ENCODE data around the gene UNCX. TPM values are rescaled to one million over a fixed set of nuclear protein-coding genes. Genes with fewer than 3 reads are reported as not detected.

The UNCX gene
- total and polyA plus RNA-seq, 2 experiments from 2014 or later: not detected

DNA sequence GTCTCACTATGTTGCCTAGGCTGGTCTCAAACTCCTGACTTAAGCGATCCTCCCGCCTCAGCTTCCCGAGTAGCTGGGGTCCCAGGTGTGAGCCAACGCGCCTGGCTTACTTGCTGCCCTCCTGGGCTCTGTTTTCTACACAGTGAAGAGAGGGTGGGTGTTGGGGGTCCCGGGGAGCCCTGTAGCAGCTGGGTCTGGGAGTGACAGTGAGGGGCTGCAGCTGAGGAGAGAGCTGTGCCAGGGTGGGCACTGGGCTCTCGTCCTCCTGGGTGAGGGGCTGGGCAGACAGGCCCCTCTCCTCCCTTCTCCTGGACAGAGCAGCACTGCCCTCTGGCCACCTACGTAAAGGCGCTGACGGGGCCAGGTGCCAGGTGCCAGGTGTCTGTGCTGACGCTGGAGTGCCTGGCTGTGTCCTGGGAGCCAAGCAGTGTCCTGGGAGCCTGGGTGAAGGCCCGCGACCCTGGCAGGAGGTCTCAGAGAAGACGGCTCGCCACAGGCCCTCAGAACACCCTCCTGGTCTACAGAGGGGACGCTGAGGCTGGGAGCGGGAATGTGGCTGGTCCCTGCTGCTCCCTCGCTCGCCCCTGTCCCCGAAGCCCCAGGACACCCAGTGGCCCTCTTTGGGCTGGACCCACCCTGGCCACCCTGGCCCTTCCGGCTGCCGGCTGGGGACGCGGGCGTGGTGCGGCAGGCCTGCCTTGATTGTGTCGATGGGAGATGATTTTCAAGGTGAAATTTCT is 35.6 kb downstream of the UNCX start:
- WGBS (ENCODE audit: low lambda C conversion rate, missing lambda C conversion rate): 88% methylated on average over 27 of the region's 27 CpGs
- no peak for DNase-seq (ENCODE audit: low spot score)
- peaks cover 26% of the 10 kb centered on the region for H3K27me3 ChIP-seq

DNA sequence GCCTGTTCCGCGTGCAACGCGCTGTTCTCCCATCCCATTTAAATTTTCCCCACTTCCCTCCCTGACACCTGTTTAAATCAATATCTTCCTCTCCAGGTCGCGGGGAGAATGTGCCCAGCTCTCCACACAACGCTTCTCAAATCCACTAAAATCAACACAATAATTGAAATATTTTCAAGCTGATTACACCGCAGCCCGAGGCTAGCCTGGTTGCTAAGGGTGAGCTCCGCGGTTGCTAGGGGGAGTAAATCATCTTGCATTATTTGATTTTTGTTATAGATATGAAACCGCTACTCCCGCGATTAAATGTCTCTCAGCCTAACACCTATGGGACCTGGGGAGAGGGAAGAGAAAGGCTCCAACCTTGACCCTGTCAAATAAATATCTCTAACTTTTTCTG is 36.2 kb downstream of the UNCX start:
- no peaks in the 10 kb centered on the region for H3K36me3 ChIP-seq (replicated peaks; ENCODE audit: insufficient read depth, low read depth)
- no peak overlapping the region for H3K27ac ChIP-seq
- TF ChIP-seq CTCF (IDR thresholded peaks at IDR 0.05; ENCODE audit: poor library complexity) (no peak), EZH2phosphoT487 (IDR thresholded peaks at IDR 0.05; ENCODE audit: low read depth, severe bottlenecking, unreplicated experiment) (no peak)
- H3K27me3 ChIP-seq: peaks cover 22% of the 10 kb centered on the region
- no peak overlapping the region for H2AFZ ChIP-seq
- H3K4me2 ChIP-seq: no peak overlapping the region
- H3K79me2 ChIP-seq: no peaks in the 10 kb centered on the region
- H3K9me3 ChIP-seq (ENCODE audit: low read depth): no peaks in the 10 kb centered on the region
- no peaks in the 10 kb centered on the region for H4K20me1 ChIP-seq (ENCODE audit: insufficient read depth, poor library complexity, severe bottlenecking)
- H3K9me2 ChIP-seq (replicated peaks; ENCODE audit: insufficient read depth): no peaks in the 10 kb centered on the region
- 65% methylated on average over 14 of the region's 14 CpGs for WGBS (ENCODE audit: low lambda C conversion rate, missing lambda C conversion rate)
- no peak for DNase-seq (ENCODE audit: low spot score)
- H3K4me3 ChIP-seq: no peak overlapping the region
- H3K4me1 ChIP-seq (ENCODE audit: insufficient read depth): no peaks in the 10 kb centered on the region

More for the DNA sequence above, 35.6 kb downstream of the UNCX start:
- TF ChIP-seq EZH2 (IDR thresholded peaks at IDR 0.05; ENCODE audit: borderline replicate concordance) (no peak), EZH2phosphoT487 (IDR thresholded peaks at IDR 0.05; ENCODE audit: low read depth, severe bottlenecking, unreplicated experiment) (no peak), CTCF (IDR thresholded peaks at IDR 0.05; ENCODE audit: poor library complexity) (no peak)
- Histone ChIP-seq H4K20me1 (ENCODE audit: insufficient read depth, poor library complexity, severe bottlenecking) (no peaks in the 10 kb centered on the region), H3K27ac (no peak overlapping the region), H3K9me2 (replicated peaks; ENCODE audit: insufficient read depth) (no peaks in the 10 kb centered on the region), H3K9me3 (ENCODE audit: low read depth) (no peaks in the 10 kb centered on the region), H3K79me2 (no peaks in the 10 kb centered on the region), H3K4me2 (no peak overlapping the region), H3K4me1 (ENCODE audit: insufficient read depth) (no peaks in the 10 kb centered on the region), H3K4me3 (no peak overlapping the region), H3K36me3 (replicated peaks; ENCODE audit: insufficient read depth, low read depth) (no peaks in the 10 kb centered on the region), H2AFZ (no peak overlapping the region)

DNA sequence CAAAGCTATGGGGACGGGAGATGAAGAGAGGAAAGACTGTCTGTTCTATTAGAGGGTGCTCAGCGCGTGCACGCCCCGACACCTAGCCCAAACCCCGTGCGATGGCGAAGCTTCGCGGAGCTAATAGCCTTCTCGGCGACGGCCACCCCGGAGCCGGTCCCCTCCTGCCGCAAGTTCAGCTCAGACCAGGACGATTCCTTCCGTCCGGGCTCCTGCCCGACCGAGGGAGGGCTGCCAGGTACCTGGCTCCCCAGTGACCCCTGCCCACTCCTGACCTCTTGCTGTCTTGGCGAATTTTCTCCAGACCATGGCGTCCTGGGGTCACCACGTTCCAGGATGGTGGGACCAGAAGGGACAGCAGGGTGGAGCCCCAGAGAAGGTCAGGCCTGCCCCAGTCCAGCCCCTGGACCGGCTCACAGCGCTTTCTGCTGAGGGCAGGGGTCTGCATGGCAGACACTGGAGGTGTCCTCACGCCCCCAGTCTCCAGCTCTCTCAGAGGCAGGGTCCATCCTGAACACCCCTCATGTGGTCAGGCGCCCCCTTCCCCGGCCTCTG is 36.7 kb downstream of the UNCX start:
- Histone ChIP-seq H3K4me3 (no peak overlapping the region), H2AFZ (no peak overlapping the region), H3K36me3 (replicated peaks; ENCODE audit: insufficient read depth, low read depth) (no peaks in the 10 kb centered on the region), H3K9me2 (replicated peaks; ENCODE audit: insufficient read depth) (no peaks in the 10 kb centered on the region), H3K27me3 (peaks cover 19% of the 10 kb centered on the region), H4K20me1 (ENCODE audit: insufficient read depth, poor library complexity, severe bottlenecking) (no peaks in the 10 kb centered on the region), H3K79me2 (no peaks in the 10 kb centered on the region), H3K4me1 (ENCODE audit: insufficient read depth) (no peaks in the 10 kb centered on the region), H3K9me3 (ENCODE audit: low read depth) (no peaks in the 10 kb centered on the region), H3K27ac (no peak overlapping the region), H3K4me2 (no peak overlapping the region)
- 86% methylated on average over 26 of the region's 29 CpGs for WGBS (ENCODE audit: low lambda C conversion rate, missing lambda C conversion rate)
- DNase-seq (ENCODE audit: low spot score): no peak
- TF ChIP-seq EZH2 (IDR thresholded peaks at IDR 0.05; ENCODE audit: borderline replicate concordance) (no peak), CTCF (IDR thresholded peaks at IDR 0.05; ENCODE audit: poor library complexity) (no peak), EZH2phosphoT487 (IDR thresholded peaks at IDR 0.05; ENCODE audit: low read depth, severe bottlenecking, unreplicated experiment) (no peak)

Data from hepatocyte (in vitro differentiated cells).